Erythroblast (primary cell): ENCODE measurements around the gene NRG2.

Source experiments
- GATA1 ChIP-seq: IDR thresholded peaks from 2 replicates; pipeline ENCODE4 v1.6.1; 2011; ENCODE audit warnings: low read depth, mild to moderate bottlenecking, control low read depth, low read length, moderate library complexity
- POLR2A ChIP-seq: IDR thresholded peaks from 2 replicates; pipeline ENCODE4 v1.6.1; 2011; ENCODE audit warnings: mild to moderate bottlenecking, low read length

DNA sequence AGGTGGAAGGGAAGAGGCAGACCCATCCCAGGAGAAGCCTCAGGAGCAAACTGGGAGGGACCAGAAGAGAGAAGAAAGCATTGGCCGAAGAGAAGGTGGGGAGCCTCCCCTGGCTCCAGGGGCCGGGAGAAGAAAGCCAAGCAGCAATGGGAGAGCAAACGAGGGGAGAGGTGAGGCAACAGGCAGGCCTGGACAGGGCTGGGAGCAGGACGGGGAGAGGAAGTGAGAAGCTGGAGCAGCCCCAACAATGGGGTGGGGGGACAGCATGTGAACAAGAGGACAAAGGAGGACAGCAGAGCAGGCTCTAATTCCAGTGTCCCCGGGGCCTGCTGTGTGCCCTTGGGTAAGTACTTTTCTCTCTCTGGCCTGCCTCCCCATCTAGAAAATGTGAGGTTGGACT, 132.2 kb downstream of the NRG2 start:
- no peak for TF ChIP-seq POLR2A
- no peak for TF ChIP-seq GATA1
